HEK293 (cell line): ENCODE measurements around the gene EAF2.
"Not testable (repeated sequence)": the region's sequence is repeated elsewhere in the genome, so short reads cannot be mapped to it uniquely, and the experiment has no call there.

Experiments
- CTCF ChIA-PET: fragments of 350-600 bp; formaldehyde crosslinking; extraction: SDS; loops from one replicate; lab custom pipeline; 2021; ENCODE audit warnings: antibody characterized with exemption; lab: Yijun Ruan, JAX
- POLR2A ChIA-PET: fragments of 300-600 bp; formaldehyde crosslinking; extraction: SDS; loops from one replicate; lab custom pipeline; 2020; ENCODE audit warnings: antibody characterized with exemption, inconsistent platforms; lab: Yijun Ruan, JAX
- H3K27ac ChIP-seq: fragments of 200-500 bp; sonication (Bioruptor generic); 2 replicates; pipeline ENCODE4 v1.5.1; 2014; ENCODE audit warnings: low read depth, low read length, control low read depth, inconsistent platforms; ENCODE audit errors: extremely low read depth
- H3K36me3 ChIP-seq, 2 experiments: fragments of 200-500 bp in 1 of 2; sonication (Bioruptor generic) in 1 of 2; 1 replicate in 1 of 2; 2 replicates in 1 of 2; pipeline ENCODE4 v1.5.1; 2014 to 2017; ENCODE audit warnings: inconsistent platforms in 2 of 2, low read length in 2 of 2; ENCODE audit not compliant: control insufficient read depth in 2 of 2, insufficient read depth in 1 of 2
- H3K4me1 ChIP-seq: fragments of 200-500 bp; sonication (Bioruptor generic); 2 replicates; pipeline ENCODE4 v1.5.1; 2014; ENCODE audit warnings: mild to moderate bottlenecking, low read length, inconsistent platforms; ENCODE audit not compliant: control insufficient read depth, insufficient read depth
- H3K4me3 ChIP-seq: 2 replicates; pipeline ENCODE4 v1.5.1; 2011; ENCODE audit warnings: low read depth, mild to moderate bottlenecking, control low read depth, low read length, moderate library complexity
- H3K9me3 ChIP-seq: fragments of 200-500 bp; sonication (Bioruptor generic); 2 replicates; pipeline ENCODE4 v1.5.1; 2014; ENCODE audit warnings: low read depth, low read length, inconsistent platforms; ENCODE audit not compliant: control insufficient read depth, insufficient read depth
- HOXD13 ChIP-seq: sonication (generic); formaldehyde crosslinking; IDR thresholded peaks from 2 replicates; pipeline ENCODE4 v1.8.0; 2022; ENCODE audit warnings: missing genetic modification reagents, borderline replicate concordance
- KLF9 ChIP-seq: fragments of 450-650 bp; formaldehyde crosslinking; IDR thresholded peaks from 2 replicates; pipeline ENCODE4 v1.5.1; 2016; ENCODE audit warnings: missing biosample characterization, missing genetic modification characterization, low read depth
- ZBTB20 ChIP-seq: fragments of 450-650 bp; formaldehyde crosslinking; IDR thresholded peaks from 2 replicates; pipeline ENCODE4 v1.5.1; 2016; ENCODE audit warnings: missing biosample characterization, missing genetic modification characterization
- ZFP3 ChIP-seq: fragments of 450-650 bp; formaldehyde crosslinking; IDR thresholded peaks from 2 replicates; pipeline ENCODE4 v1.5.1; 2016; ENCODE audit warnings: low read depth, missing biosample characterization, missing genetic modification characterization
- ZNF121 ChIP-seq: fragments of 450-650 bp; formaldehyde crosslinking; IDR thresholded peaks from 2 replicates; pipeline ENCODE4 v1.5.1; 2016; ENCODE audit warnings: missing biosample characterization, missing genetic modification characterization
- ZNF138 ChIP-seq: fragments of 450-650 bp; formaldehyde crosslinking; IDR thresholded peaks from 2 replicates; pipeline ENCODE4 v1.5.1; 2016; ENCODE audit warnings: missing biosample characterization, missing genetic modification characterization, borderline replicate concordance
- ZNF146 ChIP-seq: fragments of 450-650 bp; formaldehyde crosslinking; IDR thresholded peaks from 2 replicates; pipeline ENCODE4 v1.5.1; 2016; ENCODE audit warnings: missing biosample characterization, missing genetic modification characterization
- ZNF19 ChIP-seq: fragments of 450-650 bp; formaldehyde crosslinking; IDR thresholded peaks from 2 replicates; pipeline ENCODE4; 2016; ENCODE audit warnings: missing biosample characterization, missing genetic modification characterization, low read depth
- ZNF23 ChIP-seq: fragments of 450-650 bp; formaldehyde crosslinking; IDR thresholded peaks from 2 replicates; pipeline ENCODE4 v1.5.1; 2016; ENCODE audit warnings: missing biosample characterization, missing genetic modification characterization, borderline replicate concordance
- ZNF391 ChIP-seq: fragments of 450-650 bp; formaldehyde crosslinking; IDR thresholded peaks from 2 replicates; pipeline ENCODE4 v1.5.1; 2016; ENCODE audit warnings: low read depth, missing biosample characterization, missing genetic modification characterization, borderline replicate concordance
- ZNF394 ChIP-seq: fragments of 450-650 bp; formaldehyde crosslinking; IDR thresholded peaks from 2 replicates; pipeline ENCODE4 v1.5.1; 2016; ENCODE audit warnings: missing biosample characterization, missing genetic modification characterization, mild to moderate bottlenecking, moderate library complexity, borderline replicate concordance
- ZNF48 ChIP-seq: fragments of 450-650 bp; formaldehyde crosslinking; IDR thresholded peaks from 2 replicates; pipeline ENCODE4 v1.5.1; 2016; ENCODE audit warnings: missing biosample characterization, missing genetic modification characterization
- ZNF529 ChIP-seq: fragments of 450-650 bp; formaldehyde crosslinking; IDR thresholded peaks from 2 replicates; pipeline ENCODE4 v1.5.1; 2017; ENCODE audit warnings: missing genetic modification characterization, missing biosample characterization; ENCODE audit not compliant: insufficient replicate concordance
- ZNF701 ChIP-seq: fragments of 450-650 bp; formaldehyde crosslinking; IDR thresholded peaks from 2 replicates; pipeline ENCODE4 v1.5.1; 2016; ENCODE audit warnings: missing biosample characterization, missing genetic modification characterization
- ZNF707 ChIP-seq: fragments of 450-650 bp; formaldehyde crosslinking; IDR thresholded peaks from 2 replicates; pipeline ENCODE4 v1.5.1; 2016; ENCODE audit warnings: missing biosample characterization, missing genetic modification characterization
- ZNF76 ChIP-seq: fragments of 450-650 bp; formaldehyde crosslinking; IDR thresholded peaks from 2 replicates; pipeline ENCODE4; 2016; ENCODE audit warnings: low read depth, missing biosample characterization, missing genetic modification characterization, borderline replicate concordance
- ZNF785 ChIP-seq: fragments of 450-650 bp; formaldehyde crosslinking; IDR thresholded peaks from 2 replicates; pipeline ENCODE4 v1.5.1; 2016; ENCODE audit warnings: missing biosample characterization, missing genetic modification characterization
- TF ChIP-seq, protein P1 (sequence below): fragments of 450-650 bp; formaldehyde crosslinking; IDR thresholded peaks from 2 replicates; pipeline ENCODE4; 2016; ENCODE audit warnings: missing biosample characterization, missing genetic modification characterization
- TF ChIP-seq, protein P2 (sequence below): fragments of 450-650 bp; formaldehyde crosslinking; optimal IDR thresholded peaks from 2 replicates; pipeline ENCODE3; 2016; ENCODE audit warnings: missing biosample characterization, mild to moderate bottlenecking, missing genetic modification characterization

EAF2 gene

DNA sequence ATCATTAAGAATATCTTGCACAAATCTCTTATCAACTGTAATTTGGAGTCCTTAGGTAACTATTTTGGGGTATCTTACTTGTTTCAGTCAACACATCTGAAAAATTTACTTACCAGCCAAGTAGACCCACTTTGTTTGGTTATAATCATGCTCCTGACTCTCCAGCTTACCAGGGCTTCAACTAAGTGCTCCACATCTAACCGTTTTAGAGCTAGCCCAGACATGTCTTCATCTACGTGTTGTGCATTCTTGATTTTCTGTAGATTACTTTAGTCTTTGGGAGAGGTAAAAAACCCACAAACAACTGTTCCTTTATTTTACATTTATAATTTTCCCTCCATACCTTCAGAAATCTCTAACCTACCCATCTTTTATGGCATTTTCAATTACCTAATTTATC lies 17.2 kb downstream of the EAF2 start (continued):
- TF ChIP-seq, protein P1, sequence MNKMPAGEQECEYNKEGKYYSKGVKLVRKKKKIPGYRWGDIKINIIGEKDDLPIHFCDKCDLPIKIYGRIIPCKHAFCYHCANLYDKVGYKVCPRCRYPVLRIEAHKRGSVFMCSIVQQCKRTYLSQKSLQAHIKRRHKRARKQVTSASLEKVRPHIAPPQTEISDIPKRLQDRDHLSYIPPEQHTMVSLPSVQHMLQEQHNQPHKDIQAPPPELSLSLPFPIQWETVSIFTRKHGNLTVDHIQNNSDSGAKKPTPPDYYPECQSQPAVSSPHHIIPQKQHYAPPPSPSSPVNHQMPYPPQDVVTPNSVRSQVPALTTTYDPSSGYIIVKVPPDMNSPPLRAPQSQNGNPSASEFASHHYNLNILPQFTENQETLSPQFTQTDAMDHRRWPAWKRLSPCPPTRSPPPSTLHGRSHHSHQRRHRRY (tag by site-specific recombination) = no peak
- TF ChIP-seq KLF9 = no peak

GRCh38 chr3:121855555-121855954 lies 20.5 kb downstream of the EAF2 start:
- H3K36me3 ChIP-seq = no peaks in the 10 kb centered on the region
- TF ChIP-seq ZFP3 (tag by site-specific recombination) (no peak), ZBTB20 (tag by site-specific recombination) (no peak), ZNF138 (tag by site-specific recombination) (no peak), ZNF707 (no peak), ZNF391 (tag by site-specific recombination) (no peak), ZNF19 (no peak), HOXD13 (no peak), ZNF23 (tag by site-specific recombination) (no peak), ZNF121 (tag by site-specific recombination) (no peak), ZNF76 (no peak), ZNF529 (tag by site-specific recombination) (no peak), ZNF48 (tag by site-specific recombination) (no peak), ZNF146 (tag by site-specific recombination) (no peak), ZNF394 (tag by site-specific recombination) (no peak), ZNF701 (tag by site-specific recombination) (no peak), ZNF785 (tag by site-specific recombination) (no peak)
- TF ChIP-seq, protein P2, sequence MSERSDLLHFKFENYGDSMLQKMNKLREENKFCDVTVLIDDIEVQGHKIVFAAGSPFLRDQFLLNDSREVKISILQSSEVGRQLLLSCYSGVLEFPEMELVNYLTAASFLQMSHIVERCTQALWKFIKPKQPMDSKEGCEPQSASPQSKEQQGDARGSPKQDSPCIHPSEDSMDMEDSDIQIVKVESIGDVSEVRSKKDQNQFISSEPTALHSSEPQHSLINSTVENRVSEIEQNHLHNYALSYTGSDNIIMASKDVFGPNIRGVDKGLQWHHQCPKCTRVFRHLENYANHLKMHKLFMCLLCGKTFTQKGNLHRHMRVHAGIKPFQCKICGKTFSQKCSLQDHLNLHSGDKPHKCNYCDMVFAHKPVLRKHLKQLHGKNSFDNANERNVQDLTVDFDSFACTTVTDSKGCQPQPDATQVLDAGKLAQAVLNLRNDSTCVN (tag by site-specific recombination) = no peak

DNA sequence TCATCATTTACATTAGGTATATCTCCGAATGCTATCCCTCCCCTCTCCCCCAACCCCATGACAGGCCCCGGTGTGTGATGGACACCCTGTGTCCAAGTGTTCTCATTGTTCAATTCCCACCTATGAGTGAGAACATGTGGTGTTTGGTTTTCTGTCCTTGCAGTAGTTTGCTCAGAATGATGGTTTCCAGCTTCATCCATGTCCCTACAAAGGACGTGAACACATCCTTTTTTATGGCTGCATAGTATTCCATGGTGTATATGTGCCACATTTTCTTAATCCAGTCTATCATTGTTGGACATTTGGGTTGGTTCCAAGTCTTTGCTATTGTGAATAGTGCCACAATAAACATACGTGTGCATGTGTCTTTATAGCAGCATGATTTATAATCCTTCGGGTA lies 22.8 kb downstream of the EAF2 start:
- TF ChIP-seq ZNF146 (tag by site-specific recombination) = peak; percentile 52; the same call in 1 of the 2 replicates
- POLR2A ChIA-PET, H3K36me3 ChIP-seq, H3K27ac ChIP-seq, H3K4me1 ChIP-seq, H3K4me3 ChIP-seq, H3K9me3 ChIP-seq: not testable (repeated sequence)
- CTCF ChIA-PET = interaction anchor here (0.6 kb wide), 1 partner anchor 478 kb away, joined by 3 read pairs; no protein-coding TSS in a partner anchor

More at GRCh38 chr3:121855555-121855954, 20.5 kb downstream of the EAF2 start:
- ChIA-PET POLR2A (no interaction called here), CTCF (no interaction called here)
- Histone ChIP-seq H3K4me1 (no peaks in the 10 kb centered on the region), H3K4me3 (no peak overlapping the region), H3K27ac (no peak overlapping the region), H3K9me3 (no peaks in the 10 kb centered on the region)

DNA sequence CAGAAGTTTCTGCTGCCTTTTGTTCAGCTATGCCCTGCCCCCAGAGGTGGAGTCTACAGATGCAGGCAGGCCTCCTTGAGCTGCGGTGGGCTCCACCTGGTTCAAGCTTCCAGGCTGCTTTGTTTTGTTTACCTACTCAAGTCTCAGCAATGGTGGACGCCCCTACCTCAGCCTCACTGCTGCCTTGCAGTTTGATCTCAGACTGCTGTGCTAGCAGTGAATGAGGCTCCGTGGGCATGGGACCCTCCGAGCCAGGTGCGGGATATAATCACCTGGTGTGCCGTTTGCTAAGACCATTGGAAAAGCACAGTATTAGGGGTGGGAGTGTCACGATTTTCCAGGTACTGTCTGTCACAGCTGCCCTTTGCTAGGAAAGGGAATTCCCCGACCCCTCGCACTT lies 28.2 kb downstream of the EAF2 start:
- H3K4me1 ChIP-seq, H3K27ac ChIP-seq, POLR2A ChIA-PET, CTCF ChIA-PET, H3K9me3 ChIP-seq, H3K4me3 ChIP-seq, H3K36me3 ChIP-seq: not testable (repeated sequence)
